Measurements from ENCODE around the gene EZR.

DNA sequence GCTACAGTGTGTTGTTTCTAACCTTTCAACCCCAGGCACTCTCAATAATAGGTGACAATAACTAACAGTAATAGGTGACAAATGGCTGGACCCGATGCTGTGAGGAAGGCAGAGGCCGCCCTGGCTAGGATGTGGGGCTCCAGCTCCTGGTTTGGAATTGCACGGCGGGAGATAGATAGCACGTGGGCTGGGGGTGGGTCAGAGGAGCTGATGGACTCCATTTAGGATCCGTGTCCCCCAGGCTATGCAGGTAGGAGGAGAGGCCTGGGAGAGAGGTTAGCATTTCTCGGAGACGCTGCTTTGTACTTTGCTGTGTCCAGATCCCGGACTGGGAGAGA is 61.4 kb downstream of the EZR start:
- TF ChIP-seq, protein P1, sequence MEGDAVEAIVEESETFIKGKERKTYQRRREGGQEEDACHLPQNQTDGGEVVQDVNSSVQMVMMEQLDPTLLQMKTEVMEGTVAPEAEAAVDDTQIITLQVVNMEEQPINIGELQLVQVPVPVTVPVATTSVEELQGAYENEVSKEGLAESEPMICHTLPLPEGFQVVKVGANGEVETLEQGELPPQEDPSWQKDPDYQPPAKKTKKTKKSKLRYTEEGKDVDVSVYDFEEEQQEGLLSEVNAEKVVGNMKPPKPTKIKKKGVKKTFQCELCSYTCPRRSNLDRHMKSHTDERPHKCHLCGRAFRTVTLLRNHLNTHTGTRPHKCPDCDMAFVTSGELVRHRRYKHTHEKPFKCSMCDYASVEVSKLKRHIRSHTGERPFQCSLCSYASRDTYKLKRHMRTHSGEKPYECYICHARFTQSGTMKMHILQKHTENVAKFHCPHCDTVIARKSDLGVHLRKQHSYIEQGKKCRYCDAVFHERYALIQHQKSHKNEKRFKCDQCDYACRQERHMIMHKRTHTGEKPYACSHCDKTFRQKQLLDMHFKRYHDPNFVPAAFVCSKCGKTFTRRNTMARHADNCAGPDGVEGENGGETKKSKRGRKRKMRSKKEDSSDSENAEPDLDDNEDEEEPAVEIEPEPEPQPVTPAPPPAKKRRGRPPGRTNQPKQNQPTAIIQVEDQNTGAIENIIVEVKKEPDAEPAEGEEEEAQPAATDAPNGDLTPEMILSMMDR (IDR thresholded peaks at IDR 0.05) = no peak
- no peak for TF ChIP-seq TCF7L2 (IDR thresholded peaks at IDR 0.05; ENCODE audit: low read depth, low read length)
- TF ChIP-seq POLR2AphosphoS5 (IDR thresholded peaks at IDR 0.05; ENCODE audit: low read depth, low read length) = no peak
- TF ChIP-seq, protein P2, sequence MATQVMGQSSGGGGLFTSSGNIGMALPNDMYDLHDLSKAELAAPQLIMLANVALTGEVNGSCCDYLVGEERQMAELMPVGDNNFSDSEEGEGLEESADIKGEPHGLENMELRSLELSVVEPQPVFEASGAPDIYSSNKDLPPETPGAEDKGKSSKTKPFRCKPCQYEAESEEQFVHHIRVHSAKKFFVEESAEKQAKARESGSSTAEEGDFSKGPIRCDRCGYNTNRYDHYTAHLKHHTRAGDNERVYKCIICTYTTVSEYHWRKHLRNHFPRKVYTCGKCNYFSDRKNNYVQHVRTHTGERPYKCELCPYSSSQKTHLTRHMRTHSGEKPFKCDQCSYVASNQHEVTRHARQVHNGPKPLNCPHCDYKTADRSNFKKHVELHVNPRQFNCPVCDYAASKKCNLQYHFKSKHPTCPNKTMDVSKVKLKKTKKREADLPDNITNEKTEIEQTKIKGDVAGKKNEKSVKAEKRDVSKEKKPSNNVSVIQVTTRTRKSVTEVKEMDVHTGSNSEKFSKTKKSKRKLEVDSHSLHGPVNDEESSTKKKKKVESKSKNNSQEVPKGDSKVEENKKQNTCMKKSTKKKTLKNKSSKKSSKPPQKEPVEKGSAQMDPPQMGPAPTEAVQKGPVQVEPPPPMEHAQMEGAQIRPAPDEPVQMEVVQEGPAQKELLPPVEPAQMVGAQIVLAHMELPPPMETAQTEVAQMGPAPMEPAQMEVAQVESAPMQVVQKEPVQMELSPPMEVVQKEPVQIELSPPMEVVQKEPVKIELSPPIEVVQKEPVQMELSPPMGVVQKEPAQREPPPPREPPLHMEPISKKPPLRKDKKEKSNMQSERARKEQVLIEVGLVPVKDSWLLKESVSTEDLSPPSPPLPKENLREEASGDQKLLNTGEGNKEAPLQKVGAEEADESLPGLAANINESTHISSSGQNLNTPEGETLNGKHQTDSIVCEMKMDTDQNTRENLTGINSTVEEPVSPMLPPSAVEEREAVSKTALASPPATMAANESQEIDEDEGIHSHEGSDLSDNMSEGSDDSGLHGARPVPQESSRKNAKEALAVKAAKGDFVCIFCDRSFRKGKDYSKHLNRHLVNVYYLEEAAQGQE (IDR thresholded peaks at IDR 0.05; ENCODE audit: insufficient read depth in 1 of 2, low read depth in 2 of 2, low read length in 1 of 2) = no peak
